ENCODE measurements around the gene SCARB1.

The SCARB1 gene

DNA sequence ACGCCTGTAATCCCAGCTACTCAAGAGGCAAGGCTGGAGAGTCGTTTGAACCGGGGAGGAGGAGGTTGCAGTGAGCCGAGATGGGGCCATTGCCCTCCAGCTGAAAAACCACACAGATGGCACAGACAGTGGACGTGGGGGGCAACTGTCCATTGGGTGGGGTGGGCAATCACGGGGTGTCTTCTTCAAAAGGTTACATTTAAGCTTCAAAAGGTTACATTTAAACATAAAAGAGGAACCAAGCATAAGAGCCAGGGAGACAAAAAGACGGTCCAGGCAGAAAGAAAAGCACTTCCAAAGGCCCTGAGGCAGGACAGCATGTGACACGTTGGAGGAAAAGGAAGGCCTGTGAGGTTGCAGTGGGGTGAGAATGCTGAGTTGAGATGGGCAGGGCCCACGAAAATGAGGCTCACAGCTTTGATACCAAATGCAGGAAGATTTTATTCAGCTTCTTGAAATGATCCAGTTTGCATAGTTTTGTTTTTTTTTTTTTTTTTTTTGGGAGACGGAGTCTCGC lies 10.7 kb downstream of the SCARB1 start:
- no peak for TF ChIP-seq NFIC (IDR thresholded peaks at IDR 0.05)
- TF ChIP-seq TEAD4 (IDR thresholded peaks at IDR 0.05) = no peak
- TF ChIP-seq, protein P1, sequence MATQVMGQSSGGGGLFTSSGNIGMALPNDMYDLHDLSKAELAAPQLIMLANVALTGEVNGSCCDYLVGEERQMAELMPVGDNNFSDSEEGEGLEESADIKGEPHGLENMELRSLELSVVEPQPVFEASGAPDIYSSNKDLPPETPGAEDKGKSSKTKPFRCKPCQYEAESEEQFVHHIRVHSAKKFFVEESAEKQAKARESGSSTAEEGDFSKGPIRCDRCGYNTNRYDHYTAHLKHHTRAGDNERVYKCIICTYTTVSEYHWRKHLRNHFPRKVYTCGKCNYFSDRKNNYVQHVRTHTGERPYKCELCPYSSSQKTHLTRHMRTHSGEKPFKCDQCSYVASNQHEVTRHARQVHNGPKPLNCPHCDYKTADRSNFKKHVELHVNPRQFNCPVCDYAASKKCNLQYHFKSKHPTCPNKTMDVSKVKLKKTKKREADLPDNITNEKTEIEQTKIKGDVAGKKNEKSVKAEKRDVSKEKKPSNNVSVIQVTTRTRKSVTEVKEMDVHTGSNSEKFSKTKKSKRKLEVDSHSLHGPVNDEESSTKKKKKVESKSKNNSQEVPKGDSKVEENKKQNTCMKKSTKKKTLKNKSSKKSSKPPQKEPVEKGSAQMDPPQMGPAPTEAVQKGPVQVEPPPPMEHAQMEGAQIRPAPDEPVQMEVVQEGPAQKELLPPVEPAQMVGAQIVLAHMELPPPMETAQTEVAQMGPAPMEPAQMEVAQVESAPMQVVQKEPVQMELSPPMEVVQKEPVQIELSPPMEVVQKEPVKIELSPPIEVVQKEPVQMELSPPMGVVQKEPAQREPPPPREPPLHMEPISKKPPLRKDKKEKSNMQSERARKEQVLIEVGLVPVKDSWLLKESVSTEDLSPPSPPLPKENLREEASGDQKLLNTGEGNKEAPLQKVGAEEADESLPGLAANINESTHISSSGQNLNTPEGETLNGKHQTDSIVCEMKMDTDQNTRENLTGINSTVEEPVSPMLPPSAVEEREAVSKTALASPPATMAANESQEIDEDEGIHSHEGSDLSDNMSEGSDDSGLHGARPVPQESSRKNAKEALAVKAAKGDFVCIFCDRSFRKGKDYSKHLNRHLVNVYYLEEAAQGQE (IDR thresholded peaks at IDR 0.05; ENCODE audit: low read depth) = no peak
- TF ChIP-seq, protein P2, sequence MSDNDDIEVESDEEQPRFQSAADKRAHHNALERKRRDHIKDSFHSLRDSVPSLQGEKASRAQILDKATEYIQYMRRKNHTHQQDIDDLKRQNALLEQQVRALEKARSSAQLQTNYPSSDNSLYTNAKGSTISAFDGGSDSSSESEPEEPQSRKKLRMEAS (IDR thresholded peaks at IDR 0.05) = no peak
- TF ChIP-seq YY1 (IDR thresholded peaks at IDR 0.05; ENCODE audit: low read depth) = no peak
- TF ChIP-seq CEBPB (IDR thresholded peaks at IDR 0.05) = no peak
- TF ChIP-seq, protein P3, sequence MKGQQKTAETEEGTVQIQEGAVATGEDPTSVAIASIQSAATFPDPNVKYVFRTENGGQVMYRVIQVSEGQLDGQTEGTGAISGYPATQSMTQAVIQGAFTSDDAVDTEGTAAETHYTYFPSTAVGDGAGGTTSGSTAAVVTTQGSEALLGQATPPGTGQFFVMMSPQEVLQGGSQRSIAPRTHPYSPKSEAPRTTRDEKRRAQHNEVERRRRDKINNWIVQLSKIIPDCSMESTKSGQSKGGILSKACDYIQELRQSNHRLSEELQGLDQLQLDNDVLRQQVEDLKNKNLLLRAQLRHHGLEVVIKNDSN (IDR thresholded peaks at IDR 0.05) = no peak
- no peak for TF ChIP-seq TCF12 (IDR thresholded peaks at IDR 0.05; ENCODE audit: low read depth)
- TF ChIP-seq EP300 (IDR thresholded peaks at IDR 0.05; ENCODE audit: borderline replicate concordance) = no peak
- no peak for TF ChIP-seq TAF1 (IDR thresholded peaks at IDR 0.05; ENCODE audit: low read depth)
- TF ChIP-seq CREB1 (IDR thresholded peaks at IDR 0.05; ENCODE audit: low read depth) = no peak
- TF ChIP-seq EGR1 (IDR thresholded peaks at IDR 0.05) = no peak
- TF ChIP-seq FOXM1 (IDR thresholded peaks at IDR 0.05; ENCODE audit: borderline replicate concordance, low read depth) = no peak
- TF ChIP-seq ZBTB7A (IDR thresholded peaks at IDR 0.05; ENCODE audit: low read depth) = no peak
- no peak for TF ChIP-seq RAD21 (IDR thresholded peaks at IDR 0.05; ENCODE audit: low read depth)

DNA sequence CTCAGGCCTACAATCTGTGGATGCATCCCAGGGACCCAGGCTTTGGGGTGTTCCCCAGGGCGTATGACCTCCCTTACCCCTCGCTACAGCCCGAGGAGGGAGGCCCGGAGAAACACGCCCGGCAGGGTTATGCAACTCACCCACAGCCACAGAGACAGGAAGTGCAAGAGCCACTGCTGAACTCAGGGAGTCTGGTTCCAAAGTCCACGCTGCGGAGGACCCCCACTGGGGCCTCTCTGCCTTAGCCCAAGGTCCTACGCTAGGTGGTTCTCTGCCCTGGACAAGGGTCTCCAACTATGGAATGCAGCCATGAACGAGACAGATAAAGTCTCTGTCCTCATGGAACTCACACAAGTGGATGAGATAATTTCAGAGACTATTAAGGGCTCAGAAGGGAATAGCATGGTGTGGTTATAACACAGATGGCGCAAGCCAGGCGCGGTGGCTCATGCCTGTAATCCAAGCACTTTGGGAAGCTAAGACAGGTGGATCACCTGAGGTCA lies 11.3 kb downstream of the SCARB1 start:
- TF ChIP-seq YY1 (IDR thresholded peaks at IDR 0.05; ENCODE audit: low read depth) = no peak
- TF ChIP-seq TEAD4 (IDR thresholded peaks at IDR 0.05) = no peak
- TF ChIP-seq EP300 (IDR thresholded peaks at IDR 0.05; ENCODE audit: borderline replicate concordance) = no peak
- TF ChIP-seq, protein P2 (IDR thresholded peaks at IDR 0.05) = no peak
- no peak for TF ChIP-seq EGR1 (IDR thresholded peaks at IDR 0.05)
- TF ChIP-seq TCF12 (IDR thresholded peaks at IDR 0.05; ENCODE audit: low read depth) = no peak
- no peak for TF ChIP-seq CREB1 (IDR thresholded peaks at IDR 0.05; ENCODE audit: low read depth)
- TF ChIP-seq, protein P3 (IDR thresholded peaks at IDR 0.05) = no peak
- TF ChIP-seq, protein P1 (IDR thresholded peaks at IDR 0.05; ENCODE audit: low read depth) = no peak
- no peak for TF ChIP-seq FOXM1 (IDR thresholded peaks at IDR 0.05; ENCODE audit: borderline replicate concordance, low read depth)
- no peak for TF ChIP-seq RAD21 (IDR thresholded peaks at IDR 0.05; ENCODE audit: low read depth)
- TF ChIP-seq NFIC (IDR thresholded peaks at IDR 0.05) = no peak

DNA sequence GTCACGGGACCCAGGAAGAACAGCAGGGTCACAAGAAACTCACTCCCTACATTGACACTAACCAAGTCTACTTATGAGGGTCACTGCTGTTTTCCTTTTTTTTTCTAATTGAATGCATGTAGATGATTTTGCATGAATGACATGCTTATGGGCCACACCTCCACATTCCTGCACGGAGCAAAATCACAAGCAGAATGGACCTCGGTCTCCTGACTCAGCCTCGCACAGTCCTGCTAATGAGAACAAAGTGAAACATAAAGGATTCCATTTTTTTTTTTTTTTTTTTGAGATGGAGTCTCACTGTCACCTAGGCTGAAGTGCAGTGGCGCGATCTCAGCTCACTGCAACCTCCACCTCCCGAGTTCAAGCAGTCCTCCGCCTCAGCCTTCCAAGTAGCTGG lies 12.3 kb downstream of the SCARB1 start:
- TF ChIP-seq CREB1 (IDR thresholded peaks at IDR 0.05; ENCODE audit: low read depth) (no peak), TEAD4 (IDR thresholded peaks at IDR 0.05) (no peak), CEBPB (IDR thresholded peaks at IDR 0.05) (no peak), EP300 (IDR thresholded peaks at IDR 0.05; ENCODE audit: borderline replicate concordance) (no peak), NFIC (IDR thresholded peaks at IDR 0.05) (no peak), EGR1 (IDR thresholded peaks at IDR 0.05) (no peak), FOXM1 (IDR thresholded peaks at IDR 0.05; ENCODE audit: borderline replicate concordance, low read depth) (no peak), RAD21 (IDR thresholded peaks at IDR 0.05; ENCODE audit: low read depth) (no peak), YY1 (IDR thresholded peaks at IDR 0.05; ENCODE audit: low read depth) (no peak), TAF1 (IDR thresholded peaks at IDR 0.05; ENCODE audit: low read depth) (no peak), ZBTB7A (IDR thresholded peaks at IDR 0.05; ENCODE audit: low read depth) (no peak), TCF12 (IDR thresholded peaks at IDR 0.05; ENCODE audit: low read depth) (no peak)
- TF ChIP-seq, protein P1 (IDR thresholded peaks at IDR 0.05; ENCODE audit: low read depth) = no peak
- TF ChIP-seq, protein P2 (IDR thresholded peaks at IDR 0.05) = no peak
- TF ChIP-seq, protein P3 (IDR thresholded peaks at IDR 0.05) = no peak

Data from Ishikawa (cell line).